A549 (cell line): ENCODE data around the gene VGF. TPM values are rescaled to one million over a fixed set of nuclear protein-coding genes. Genes with fewer than 3 reads are reported as not detected.
A peak's percentile ranks its signal among the peaks of the same experiment; 100 is the strongest.
"Not testable (repeated sequence)": the region's sequence is repeated elsewhere in the genome, so short reads cannot be mapped to it uniquely, and the experiment has no call there.

ENCODE experiments used
- ATAC-seq, 2 experiments: fragments of 200-7000 bp in 1 of 2; fragments of >200 bp in 1 of 2; cut with Nextera tagmentation in 1 of 2; cut with Tn5 transposase in 1 of 2; 3 replicates each; pipeline versions ENCODE4 v1.8.0 to v1.9.1; 2018 to 2020; ENCODE audit warnings: mild to moderate bottlenecking in 1 of 2, moderate library complexity in 1 of 2
- CTCF ChIA-PET: fragments of 300-600 bp; sonication (Branson Sonifier 250); formaldehyde crosslinking; extraction: SDS; loops from one replicate; lab custom pipeline; 2021; ENCODE audit warnings: antibody characterized with exemption, inconsistent platforms; lab: Yijun Ruan, JAX
- POLR2A ChIA-PET: fragments of 350-600 bp; formaldehyde crosslinking; extraction: SDS; loops from one replicate; lab custom pipeline; 2021; ENCODE audit warnings: antibody characterized with exemption, inconsistent platforms; lab: Yijun Ruan, JAX
- DNase-seq, 2 experiments: peaks; one replicate each; pipeline versions ENCODE4 v3.0.0 to v3.0.0-alpha.2; 2011 to 2016; ENCODE audit warnings: low read depth in 1 of 2, low spot score in 1 of 2
- FAIRE-seq: peaks from 2 replicates; lab custom pipeline; 2011; peaks lifted over from hg19 to GRCh38; lab: Jason Lieb, UNC
- H3K27ac ChIP-seq, 2 experiments: fragments of >200 bp; sonication (Bioruptor Twin); formaldehyde crosslinking; 3 replicates each; pipeline ENCODE4 v1.5.1; 2016 to 2017
- H3K4me1 ChIP-seq: fragments of >200 bp; sonication (Bioruptor Twin); formaldehyde crosslinking; 3 replicates; pipeline ENCODE4 v1.6.1; 2016
- H3K4me2 ChIP-seq: fragments of >200 bp; sonication (Bioruptor Twin); formaldehyde crosslinking; 3 replicates; pipeline ENCODE4 v1.6.1; 2016
- H3K4me3 ChIP-seq: fragments of >200 bp; sonication (Bioruptor Twin); formaldehyde crosslinking; 3 replicates; pipeline ENCODE4 v1.5.1; 2016
- H3K9me3 ChIP-seq: fragments of >200 bp; sonication (Bioruptor Twin); formaldehyde crosslinking; 3 replicates; pipeline ENCODE4 v1.6.1; 2016
- BHLHE40 ChIP-seq: IDR thresholded peaks from 2 replicates; pipeline ENCODE4 v1.6.1; 2012; ENCODE audit warnings: low read depth, low read length, inconsistent platforms
- FOSB ChIP-seq: fragments of 250-450 bp; sonication (Bioruptor Pico); IDR thresholded peaks from 2 replicates; pipeline ENCODE4 v1.5.0; 2020; ENCODE audit warnings: mild to moderate bottlenecking, moderate library complexity
- FOSL2 ChIP-seq, 2 experiments: fragments of 450-650 bp in 1 of 2; fragments of >200 bp in 1 of 2; sonication (Bioruptor Twin) in 1 of 2; formaldehyde crosslinking; IDR thresholded peaks; 2 replicates each; pipeline versions ENCODE4 v1.5.0 to v1.6.1; 2016 to 2020; ENCODE audit warnings: mild to moderate bottlenecking in 1 of 2, moderate library complexity in 1 of 2
- HDAC2 ChIP-seq: fragments of 200-600 bp; sonication (generic); IDR thresholded peaks from 2 replicates; pipeline ENCODE4 v1.6.1; 2016
- HEYL ChIP-seq: fragments of 250-450 bp; sonication (Bioruptor Pico); IDR thresholded peaks from 2 replicates; pipeline ENCODE4 v1.8.0; 2021; ENCODE audit warnings: mild to moderate bottlenecking, moderate library complexity
- NFE2L2 ChIP-seq: fragments of 150-350 bp; conservative IDR thresholded peaks from 2 replicates; pipeline ENCODE4 v1.6.1; 2014; ENCODE audit warnings: low read length
- NR3C1 ChIP-seq: fragments of >200 bp; sonication (Bioruptor Twin); formaldehyde crosslinking; IDR thresholded peaks from 3 replicates; pipeline ENCODE4 v1.6.1; 2017
- PHF8 ChIP-seq: fragments of 200-600 bp; sonication (generic); IDR thresholded peaks from 2 replicates; pipeline ENCODE4 v1.6.1; 2016; ENCODE audit warnings: low read depth, mild to moderate bottlenecking, antibody characterized with exemption, moderate library complexity, borderline replicate concordance
- RARB ChIP-seq: fragments of 250-450 bp; sonication (Bioruptor Pico); IDR thresholded peaks from 2 replicates; pipeline ENCODE4 v1.8.0; 2021; ENCODE audit warnings: mild to moderate bottlenecking, moderate library complexity
- SREBF2 ChIP-seq: fragments of 450-650 bp; IDR thresholded peaks from 2 replicates; pipeline ENCODE4 v1.6.1; 2014; ENCODE audit warnings: mild to moderate bottlenecking, moderate library complexity
- ZFP36 ChIP-seq: fragments of 450-650 bp; IDR thresholded peaks from 2 replicates; pipeline ENCODE4 v1.6.1; 2014; ENCODE audit warnings: borderline replicate concordance; ENCODE audit not compliant: partially characterized antibody
- WGBS: methylation state at CpG from one replicate; pipeline ENCODE4 v1.1.6; 2017; ENCODE audit errors: missing lambda C conversion rate; 5-methylcytosine and 5-hydroxymethylcytosine counted together
- polyA plus RNA-seq, 4 experiments: library from polyadenylated mRNA; depleted of rRNA in 3 of 4; stranded (reverse); fragments of >200 nt; fragmentation: RNase III in 1 of 4; extraction: RNeasy Plus Mini Kit Qiagen cat#74134 plus additional on column Dnase treatment in 1 of 4; gene quantifications; 2 replicates in 3 of 4; 3 replicates in 1 of 4; pipeline ENCODE4 v1.2.3, GENCODE V29; 2011 to 2017
- TF ChIP-seq, protein P1 (sequence below): IDR thresholded peaks from 2 replicates; pipeline ENCODE4 v1.6.1; 2012
- TF ChIP-seq, protein P2 (sequence below): IDR thresholded peaks from 2 replicates; pipeline ENCODE4 v1.6.1; 2012
- TF ChIP-seq, protein P3 (sequence below): IDR thresholded peaks from 2 replicates; pipeline ENCODE4 v1.6.1; 2012; ENCODE audit warnings: low read depth, borderline replicate concordance

VGF gene
- polyA plus RNA-seq, 2 of the 4 experiments (the other 2 are of a cell fraction), result 0.16 to 2.7 TPM

DNA sequence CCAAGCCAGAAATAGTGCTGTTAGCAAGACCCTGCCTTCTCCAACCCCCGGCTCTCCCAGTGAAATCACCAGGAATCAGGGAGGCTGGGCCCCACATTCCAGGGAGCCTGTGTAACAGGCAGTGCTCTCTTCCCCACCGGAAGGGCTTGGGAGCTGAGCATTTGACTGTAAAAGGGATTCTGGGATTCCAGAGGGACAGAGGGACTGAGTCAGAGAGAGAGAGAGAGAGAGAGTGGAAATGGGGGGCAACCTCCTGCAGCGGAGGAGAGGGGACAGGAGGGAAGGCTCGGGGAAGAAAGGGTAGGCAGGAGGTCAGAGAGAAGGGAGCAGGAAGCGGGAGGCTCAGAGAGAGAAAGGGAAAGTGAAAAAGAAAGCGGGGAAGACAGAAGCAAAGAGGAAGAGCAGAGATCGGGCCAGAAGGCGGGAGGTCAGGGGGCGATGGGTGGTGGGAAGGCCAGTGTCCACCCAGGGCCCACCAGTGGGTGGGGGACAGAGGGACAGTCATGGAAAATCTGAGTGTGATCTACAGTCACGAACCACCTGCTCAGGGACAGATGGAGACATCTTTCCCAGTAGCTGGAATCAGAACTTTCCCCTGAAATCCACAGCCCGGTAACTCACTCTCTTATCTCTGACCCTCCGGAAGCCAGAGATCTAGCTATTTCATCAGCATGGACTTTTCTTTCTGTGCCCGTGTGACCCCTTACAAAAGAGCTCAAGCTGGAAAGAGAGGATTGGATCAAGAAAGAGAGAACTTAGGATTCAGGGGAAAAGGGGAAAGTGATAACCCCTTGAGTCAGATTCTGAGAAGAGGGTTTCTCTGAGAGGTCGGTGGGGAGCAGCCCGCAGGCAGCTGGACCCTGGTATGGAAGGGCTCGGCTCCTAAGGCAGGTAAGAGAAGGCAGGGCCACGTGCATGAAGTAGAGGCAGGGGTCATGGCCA lies 43.1 kb downstream of the VGF start (continued):
- TF ChIP-seq FOSL2 (IDR thresholded peaks at IDR 0.05) (peak; percentile 67), FOSL2 (CRISPR knock-in tag; IDR thresholded peaks at IDR 0.05) (peak; percentile 96), SREBF2 (no peak), HEYL (no peak), FOSB (CRISPR knock-in tag) (peak; percentile 70)
- TF ChIP-seq, protein P1, sequence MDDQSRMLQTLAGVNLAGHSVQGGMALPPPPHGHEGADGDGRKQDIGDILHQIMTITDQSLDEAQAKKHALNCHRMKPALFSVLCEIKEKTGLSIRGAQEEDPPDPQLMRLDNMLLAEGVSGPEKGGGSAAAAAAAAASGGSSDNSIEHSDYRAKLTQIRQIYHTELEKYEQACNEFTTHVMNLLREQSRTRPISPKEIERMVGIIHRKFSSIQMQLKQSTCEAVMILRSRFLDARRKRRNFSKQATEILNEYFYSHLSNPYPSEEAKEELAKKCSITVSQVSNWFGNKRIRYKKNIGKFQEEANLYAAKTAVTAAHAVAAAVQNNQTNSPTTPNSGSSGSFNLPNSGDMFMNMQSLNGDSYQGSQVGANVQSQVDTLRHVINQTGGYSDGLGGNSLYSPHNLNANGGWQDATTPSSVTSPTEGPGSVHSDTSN, result no peak; the same call in 1 of the 2 replicates

DNA sequence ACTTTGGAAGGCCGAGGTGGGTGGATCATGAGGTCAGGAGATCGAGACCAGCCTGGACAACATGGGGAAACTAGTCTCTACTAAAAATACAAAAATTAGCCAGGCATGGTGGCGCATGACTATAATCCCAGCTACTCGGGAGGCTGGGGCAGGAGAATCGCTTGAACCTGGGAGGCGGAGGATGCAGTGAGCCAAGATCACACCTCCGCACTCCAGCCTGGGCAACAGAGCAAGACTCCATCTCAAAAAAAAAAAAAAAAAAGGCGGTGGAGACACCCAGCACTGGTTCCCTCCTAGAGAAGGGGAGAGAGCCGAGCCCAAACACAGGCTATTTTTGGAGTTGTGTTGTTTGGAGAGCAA lies 43.8 kb downstream of the VGF start:
- WGBS, result 61% methylated on average over 9 of the region's 9 CpGs
- peak overlapping the region; percentile 94 to 95 for H3K27ac ChIP-seq

DNA sequence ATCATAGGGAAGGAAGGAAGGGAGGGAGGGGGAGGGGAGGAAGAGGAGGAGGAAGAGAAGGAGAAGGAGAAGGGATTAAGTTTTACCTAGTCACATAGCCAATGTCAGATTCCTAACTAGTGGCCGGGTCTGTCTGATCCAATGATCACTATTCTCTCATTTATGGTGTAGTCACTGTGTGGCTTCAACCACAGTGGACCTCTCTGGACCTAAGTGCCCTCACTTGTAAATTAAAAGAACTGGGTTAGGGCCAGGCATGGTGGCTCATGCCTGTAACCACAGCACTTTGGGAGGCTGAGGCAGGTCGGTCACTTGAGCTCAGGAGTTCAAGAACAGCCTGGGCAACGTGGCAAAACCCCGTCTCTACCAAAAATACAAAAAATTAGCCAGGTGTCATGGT lies 45.1 kb downstream of the VGF start:
- 93% methylated on average over 4 of the region's 4 CpGs for WGBS
- FAIRE-seq (no peak), ATAC-seq (no peak), DNase-seq (no peak)
- H3K4me2 ChIP-seq, result no peak overlapping the region
- ChIA-PET POLR2A (interaction anchor here (4.2 kb wide), 1 partner anchor 20 kb away, joined by 41 read pairs; no protein-coding TSS in a partner anchor), CTCF (interaction anchor here (1.0 to 32.8 kb wide), 4 partner anchors 10 to 162 kb away, joined by 3 to 600 read pairs (median 4); no protein-coding TSS in a partner anchor)
- H3K27ac ChIP-seq, result peak overlapping the region; percentile 94 to 95
- TF ChIP-seq SREBF2, result no peak
- TF ChIP-seq RARB (CRISPR knock-in tag), result no peak
- no peak for TF ChIP-seq PHF8
- no peak for TF ChIP-seq NR3C1
- TF ChIP-seq ZFP36, result no peak
- no peak for TF ChIP-seq NFE2L2
- no peak for TF ChIP-seq HDAC2
- H3K4me1 ChIP-seq, result peaks cover 86% of the 10 kb centered on the region
- no peak overlapping the region for H3K4me3 ChIP-seq
- H3K9me3 ChIP-seq, result no peaks in the 10 kb centered on the region; the same call in 2 of the 3 replicates

More for the DNA sequence above, 43.8 kb downstream of the VGF start:
- H3K4me3 ChIP-seq, H3K9me3 ChIP-seq, FAIRE-seq, ATAC-seq, DNase-seq: not testable (repeated sequence)
- Histone ChIP-seq H3K4me1 (peaks cover 94% of the 10 kb centered on the region), H3K4me2 (peak overlapping the region; percentile 88)
- ChIA-PET CTCF (interaction anchor here (1.0 to 32.8 kb wide), 3 partner anchors 15 to 70 kb away, joined by 3 to 600 read pairs (median 72); no protein-coding TSS in a partner anchor), POLR2A (interaction anchor here (1.4 to 2.0 kb wide), 5 partner anchors 13 to 232 kb away, joined by 3 to 16 read pairs (median 5); partner anchors contain the start of gene UFSP1)

DNA sequence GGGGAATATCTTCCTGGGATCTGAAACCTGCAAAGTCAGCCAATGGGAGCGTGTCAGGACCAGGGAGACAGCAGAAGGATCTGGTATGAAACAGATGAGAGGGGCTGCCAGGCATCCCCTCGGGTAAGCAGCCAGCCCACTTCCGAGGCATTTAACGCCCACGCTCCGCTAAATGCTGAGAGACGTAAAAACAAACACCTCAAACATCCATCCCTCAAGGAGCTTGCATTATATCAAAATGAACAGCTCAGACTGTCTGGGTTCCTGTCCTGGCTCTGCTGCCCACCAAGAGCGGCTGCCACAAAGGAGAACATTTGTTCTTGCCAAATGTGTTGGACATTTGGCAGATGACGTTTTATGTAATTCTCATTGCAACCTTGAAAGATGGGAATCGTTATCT lies 45.5 kb downstream of the VGF start:
- Histone ChIP-seq H3K4me2 (no peak overlapping the region), H3K4me1 (peaks cover 83% of the 10 kb centered on the region), H3K27ac (peak overlapping the region; percentile 94 to 95), H3K4me3 (no peak overlapping the region), H3K9me3 (no peaks in the 10 kb centered on the region)
- FAIRE-seq, result no peak
- no peak for DNase-seq
- ChIA-PET POLR2A (interaction anchor here (4.2 kb wide), 1 partner anchor 20 kb away, joined by 41 read pairs; no protein-coding TSS in a partner anchor), CTCF (interaction anchor here (1.5 to 32.8 kb wide), 4 partner anchors 10 to 163 kb away, joined by 4 to 600 read pairs (median 5); no protein-coding TSS in a partner anchor)
- 89% methylated on average over 10 of the region's 10 CpGs for WGBS
- TF ChIP-seq BHLHE40 (no peak), RARB (CRISPR knock-in tag) (no peak)
- TF ChIP-seq, protein P2, sequence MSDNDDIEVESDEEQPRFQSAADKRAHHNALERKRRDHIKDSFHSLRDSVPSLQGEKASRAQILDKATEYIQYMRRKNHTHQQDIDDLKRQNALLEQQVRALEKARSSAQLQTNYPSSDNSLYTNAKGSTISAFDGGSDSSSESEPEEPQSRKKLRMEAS, result no peak
- TF ChIP-seq, protein P3, sequence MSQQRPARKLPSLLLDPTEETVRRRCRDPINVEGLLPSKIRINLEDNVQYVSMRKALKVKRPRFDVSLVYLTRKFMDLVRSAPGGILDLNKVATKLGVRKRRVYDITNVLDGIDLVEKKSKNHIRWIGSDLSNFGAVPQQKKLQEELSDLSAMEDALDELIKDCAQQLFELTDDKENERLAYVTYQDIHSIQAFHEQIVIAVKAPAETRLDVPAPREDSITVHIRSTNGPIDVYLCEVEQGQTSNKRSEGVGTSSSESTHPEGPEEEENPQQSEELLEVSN, result no peak
- no peak for ATAC-seq
